SJCRH30 (cell line): Measurements from ENCODE around the gene POLR2M. TPM values are rescaled to one million over a fixed set of nuclear protein-coding genes. Genes with fewer than 3 reads are reported as not detected.

Experiments used
- total RNA-seq: library from RNA; depleted of rRNA; stranded (reverse); fragments of >200 nt; shearing (Covaris generic); gene quantifications from 2 replicates; pipeline ENCODE4 v1.2.3, GENCODE V29; 2014; rRNA removed

The POLR2M gene
- total RNA-seq, 1 experiment from 2014 or later: 416 TPM

Other genes starting within 250 kb of the POLR2M start
- gene MYZAP, start 114.8 kb upstream of the POLR2M start, total RNA-seq: 13.0 and 15.9 TPM in 2 replicates